NCI-H146 (cell line): ENCODE measurements around the gene GRM3.

ENCODE experiments used
- DNase-seq: peaks from one replicate; lab custom pipeline; 2025; lab: John Stamatoyannopoulos, UW

Gene GRM3

DNA sequence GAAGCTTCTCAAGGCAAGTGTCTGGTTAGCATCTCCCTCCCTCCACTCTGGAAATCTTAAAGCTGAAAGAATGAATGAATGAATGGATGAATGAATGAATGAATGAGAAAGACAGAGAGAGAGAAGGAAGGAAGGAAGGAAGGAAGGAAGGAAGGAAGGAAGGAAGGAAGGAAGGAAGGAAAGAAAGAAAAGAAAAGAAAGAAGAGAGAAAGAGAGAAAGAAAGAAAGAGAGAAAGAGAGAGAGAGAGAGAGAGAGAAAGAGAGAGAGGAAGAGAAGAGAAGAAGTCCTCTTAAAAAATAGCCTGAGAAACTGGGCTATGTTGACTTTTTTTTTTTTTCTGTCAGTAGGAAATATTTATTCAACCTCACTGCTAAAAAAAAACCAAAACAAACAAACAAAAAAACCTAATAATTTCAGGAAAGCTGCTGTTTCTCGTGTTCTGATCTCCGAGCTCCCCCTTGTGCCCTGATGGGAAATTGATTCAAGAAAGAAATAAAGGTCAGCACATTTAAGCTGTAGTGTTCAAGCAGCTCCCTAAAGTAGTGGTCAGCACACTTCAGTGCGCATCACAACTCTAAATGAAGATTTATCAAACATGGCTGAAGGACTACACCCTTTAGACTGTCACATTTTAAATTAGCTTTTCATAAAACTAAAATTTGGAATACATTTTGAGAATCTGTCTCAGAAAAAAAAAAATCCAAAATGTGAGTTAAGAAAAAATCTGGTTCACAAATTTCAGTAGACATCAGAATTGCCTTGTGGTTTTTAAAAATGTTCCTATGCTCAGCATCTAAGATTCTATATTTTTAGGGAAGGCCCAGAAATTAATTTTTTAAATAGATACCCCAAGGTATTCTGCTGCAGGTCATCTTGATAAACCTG lies 261.5 kb downstream of the GRM3 start:
- DNase-seq: peak; percentile 12

GRCh38 chr7:86908948-86909347 lies 265.2 kb downstream of the GRM3 start:
- no peak for DNase-seq

- no peak for DNase-seq
Observed at GRCh38 chr7:86911659-86912058, 267.9 kb downstream of the GRM3 start.

DNA sequence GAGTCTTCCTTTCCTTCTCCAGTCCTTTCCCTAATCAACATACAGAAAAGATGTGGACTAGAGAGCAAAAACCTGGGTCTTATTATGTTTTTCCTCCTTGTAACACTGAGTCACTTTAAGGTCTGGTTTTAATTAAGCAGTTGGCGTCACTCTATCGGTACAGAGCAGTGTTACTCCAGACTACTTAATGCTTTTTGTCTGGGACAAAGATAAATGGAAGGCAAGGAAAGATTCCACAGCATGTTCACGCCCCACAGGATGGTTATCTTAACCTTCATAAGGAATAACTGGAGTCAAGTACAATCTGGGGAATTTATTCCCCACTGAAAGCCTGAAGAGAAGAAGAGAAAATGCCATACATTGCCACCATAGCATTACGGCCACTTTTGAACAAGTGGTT lies 270.0 kb downstream of the GRM3 start:
- DNase-seq: no peak
